Left ventricle myocardium inferior (tissue), 1 donor: Measurements from ENCODE around the gene USP4. TPM values are rescaled to one million over a fixed set of nuclear protein-coding genes. Genes with fewer than 3 reads are reported as not detected.

Experiments
- DNase-seq: peaks from one replicate; pipeline ENCODE4 v3.0.0-alpha.2; 2020
- H3K27ac ChIP-seq: fragments of 200-600 bp; replicated peaks from 2 replicates; pipeline ENCODE4 v1.8.0; 2021
- H3K27me3 ChIP-seq: fragments of 200-600 bp; 2 replicates; pipeline ENCODE4 v1.8.0; 2021; ENCODE audit warnings: low read depth
- H3K36me3 ChIP-seq: fragments of 200-600 bp; 2 replicates; pipeline ENCODE4 v1.8.0; 2021
- H3K4me1 ChIP-seq: fragments of 200-600 bp; 2 replicates; pipeline ENCODE4 v1.8.0; 2021
- H3K4me3 ChIP-seq: fragments of 200-600 bp; 2 replicates; pipeline ENCODE4 v1.8.0; 2021; ENCODE audit warnings: mild to moderate bottlenecking, moderate library complexity
- H3K9me3 ChIP-seq: fragments of 200-600 bp; replicated peaks from 2 replicates; pipeline ENCODE4 v1.8.0; 2021
- CTCF ChIP-seq: fragments of 200-600 bp; IDR thresholded peaks from 2 replicates; pipeline ENCODE4 v1.8.0; 2021; ENCODE audit warnings: antibody characterized with exemption, mild to moderate bottlenecking, borderline replicate concordance
- intact Hi-C: fragments of 100-400 bp; cut with micrococcal nuclease; formaldehyde crosslinking; loops from one replicate; pipeline ENCODE4 v1.11.0; 2022
- total RNA-seq: library from RNA; stranded (reverse); fragmentation: NEBNext Ultra II Directional; extraction: Animal tissue kit (Norgen Biotek cat#: 25700); gene quantifications from one replicate; pipeline ENCODE4 v1.2.1, GENCODE V29; 2021
- donor health status: DM: no; HTN: yes; CAD: no; lungs with severe emphysema.

Gene USP4
- total RNA-seq, 1 donor from 2014 or later = 37.3 TPM

GRCh38 chr3:49294343-49294742, 45.5 kb downstream of the USP4 start:
- no peak for DNase-seq
- intact Hi-C loops = no loop called here
- Histone ChIP-seq H3K4me3 (no peak overlapping the region), H3K4me1 (peaks cover 41% of the 10 kb centered on the region), H3K27me3 (no peaks in the 10 kb centered on the region), H3K9me3 (no peaks in the 10 kb centered on the region), H3K36me3 (peaks cover 82% of the 10 kb centered on the region), H3K27ac (peak overlapping the region; percentile 33)
- TF ChIP-seq CTCF = no peak

GRCh38 chr3:49283997-49284396, 55.9 kb downstream of the USP4 start:
- intact Hi-C loops = no loop called here
- DNase-seq = no peak

GRCh38 chr3:49279376-49279775, 60.5 kb downstream of the USP4 start:
- Histone ChIP-seq H3K9me3 (no peaks in the 10 kb centered on the region), H3K27ac (peak overlapping the region; percentile 99), H3K36me3 (peaks cover 46% of the 10 kb centered on the region), H3K4me3 (no peak overlapping the region), H3K27me3 (no peaks in the 10 kb centered on the region), H3K4me1 (peaks cover 44% of the 10 kb centered on the region)
- no peak for DNase-seq
- intact Hi-C loops = loop anchor here (10.0 kb wide), 1 partner anchor 105 kb away; the partner anchor contains the start of gene KLHDC8B
- TF ChIP-seq CTCF = no peak

More at GRCh38 chr3:49283997-49284396, 55.9 kb downstream of the USP4 start:
- Histone ChIP-seq H3K4me3 (no peak overlapping the region), H3K4me1 (peaks cover 11% of the 10 kb centered on the region), H3K27me3 (no peaks in the 10 kb centered on the region), H3K36me3 (peaks cover 92% of the 10 kb centered on the region), H3K27ac (no peak overlapping the region), H3K9me3 (no peaks in the 10 kb centered on the region)
- no peak for TF ChIP-seq CTCF

GRCh38 chr3:49278548-49278947, 61.3 kb downstream of the USP4 start:
- H3K27me3 ChIP-seq = no peaks in the 10 kb centered on the region
- intact Hi-C loops = loop anchor here (10.0 kb wide), 1 partner anchor 104 kb away; the partner anchor contains the start of gene KLHDC8B
- no peak overlapping the region for H3K4me3 ChIP-seq
- H3K27ac ChIP-seq = peak overlapping the region; percentile 99
- no peak for TF ChIP-seq CTCF
- no peak for DNase-seq
- peaks cover 38% of the 10 kb centered on the region for H3K36me3 ChIP-seq
- H3K4me1 ChIP-seq = peaks cover 44% of the 10 kb centered on the region
- no peaks in the 10 kb centered on the region for H3K9me3 ChIP-seq

- Histone ChIP-seq H3K4me3 (peak overlapping the region; percentile 70), H3K36me3 (peaks cover 26% of the 10 kb centered on the region), H3K9me3 (no peaks in the 10 kb centered on the region), H3K27ac (peak overlapping the region; percentile 99), H3K4me1 (peaks cover 44% of the 10 kb centered on the region), H3K27me3 (no peaks in the 10 kb centered on the region)
- TF ChIP-seq CTCF = no peak
- intact Hi-C loops = loop anchor here (10.0 kb wide), 1 partner anchor 103 kb away; the partner anchor contains the start of gene KLHDC8B
- no peak for DNase-seq
These were observed 62.5 kb downstream of the USP4 start for GRCh38 chr3:49277383-49277775.
